Activated CD8-positive, alpha-beta T cell treated with anti-CD3 and anti-CD28 coated beads for 36 hours (primary cell): Measurements from ENCODE around the gene RRAGC. TPM values are rescaled to one million over a fixed set of nuclear protein-coding genes. Genes with fewer than 3 reads are reported as not detected.

Experiments
- ATAC-seq: fragments of 200-7000 bp; cut with Tn5 transposase; one replicate; pipeline ENCODE4 v1.10.0; 2021; ENCODE audit warnings: mild to moderate bottlenecking, moderate library complexity
- CTCF ChIA-PET: fragments of 350-600 bp; sonication (Branson Sonifier 250); formaldehyde crosslinking; loops from one replicate; lab custom pipeline; 2021; ENCODE audit warnings: antibody characterized with exemption; lab: Charles Lee
- POLR2A ChIA-PET: fragments of 350-600 bp; sonication (Branson Sonifier 250); formaldehyde crosslinking; loops from one replicate; lab custom pipeline; 2021; ENCODE audit warnings: antibody characterized with exemption; lab: Charles Lee
- DNase-seq: peaks from one replicate; pipeline ENCODE4 v3.0.0-alpha.2; 2020
- H3K27ac Mint-ChIP-seq: one replicate; pipeline ENCODE4 v1.8.0; 2021; ENCODE audit warnings: mild to moderate bottlenecking, mixed read lengths
- H3K27me3 Mint-ChIP-seq: one replicate; pipeline ENCODE4 v1.8.0; 2021; ENCODE audit warnings: mixed read lengths
- H3K36me3 Mint-ChIP-seq: one replicate; pipeline ENCODE4 v1.8.0; 2021; ENCODE audit warnings: low read depth, mixed read lengths
- H3K4me1 Mint-ChIP-seq: one replicate; pipeline ENCODE4 v1.8.0; 2021; ENCODE audit warnings: low read depth, mixed read lengths
- H3K4me3 Mint-ChIP-seq: one replicate; pipeline ENCODE4 v1.8.0; 2021; ENCODE audit warnings: mild to moderate bottlenecking, moderate library complexity, mixed read lengths
- H3K9me3 Mint-ChIP-seq: one replicate; pipeline ENCODE4 v1.8.0; 2021; ENCODE audit warnings: mixed read lengths
- intact Hi-C: fragments of 100-400 bp; cut with micrococcal nuclease; formaldehyde crosslinking; loops from one replicate; pipeline ENCODE4 v1.10.0; 2022
- total RNA-seq, 2 experiments: library from RNA; stranded (reverse); gene quantifications; one replicate each; pipeline ENCODE4 v1.2.3, GENCODE V29; 2021
- TF ChIP-seq, protein P1 (sequence below): fragments of 200-600 bp; IDR thresholded peaks from one replicate; pipeline ENCODE4 v1.8.0; 2022; ENCODE audit warnings: antibody characterized with exemption, mild to moderate bottlenecking

RRAGC gene
- total RNA-seq, 2 experiments from 2014 or later, result 8.2 to 9.1 TPM

DNA sequence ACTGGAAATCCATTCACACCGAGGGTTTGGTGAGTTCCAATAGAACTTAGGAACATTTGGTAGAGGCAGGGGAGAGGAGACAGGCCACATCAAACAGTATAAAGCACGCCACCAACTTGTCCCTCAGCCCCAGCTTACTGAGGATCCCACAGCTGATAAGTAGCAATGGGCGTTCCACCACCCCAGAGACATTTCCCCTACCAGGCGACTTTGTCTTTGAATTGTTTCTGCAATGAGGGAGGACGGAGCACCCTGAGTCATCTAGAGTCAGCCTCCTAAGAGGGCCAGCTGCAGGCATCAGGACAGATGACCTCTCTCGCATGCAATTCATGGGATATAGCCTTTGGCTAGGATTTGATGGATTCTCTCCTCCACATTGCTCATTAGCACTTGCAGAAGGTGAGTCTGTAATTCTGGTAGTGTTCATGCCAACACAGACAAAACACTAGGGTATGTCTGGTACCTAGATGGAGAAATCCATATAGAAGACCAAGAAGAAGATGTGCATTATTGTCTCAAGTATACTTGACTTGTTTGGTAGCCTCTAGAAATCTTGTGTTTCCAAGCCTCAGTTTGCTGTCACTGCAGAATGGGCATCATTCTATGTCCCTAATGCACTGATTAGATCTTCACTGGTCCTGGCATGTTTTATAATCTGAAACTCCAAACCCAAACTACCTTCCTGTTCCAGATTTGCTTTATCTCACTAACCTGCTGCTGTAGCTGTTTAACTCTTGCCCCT lies 69.0 kb downstream of the RRAGC start:
- H3K27ac Mint-ChIP-seq, result no peak overlapping the region
- ATAC-seq (no peak), DNase-seq (no peak)
- no peak overlapping the region for H3K4me3 Mint-ChIP-seq
- H3K27me3 Mint-ChIP-seq, result peaks cover 42% of the 10 kb centered on the region
- CTCF ChIA-PET, result no interaction called here
- H3K36me3 Mint-ChIP-seq, result no peaks in the 10 kb centered on the region
- TF ChIP-seq, protein P1, sequence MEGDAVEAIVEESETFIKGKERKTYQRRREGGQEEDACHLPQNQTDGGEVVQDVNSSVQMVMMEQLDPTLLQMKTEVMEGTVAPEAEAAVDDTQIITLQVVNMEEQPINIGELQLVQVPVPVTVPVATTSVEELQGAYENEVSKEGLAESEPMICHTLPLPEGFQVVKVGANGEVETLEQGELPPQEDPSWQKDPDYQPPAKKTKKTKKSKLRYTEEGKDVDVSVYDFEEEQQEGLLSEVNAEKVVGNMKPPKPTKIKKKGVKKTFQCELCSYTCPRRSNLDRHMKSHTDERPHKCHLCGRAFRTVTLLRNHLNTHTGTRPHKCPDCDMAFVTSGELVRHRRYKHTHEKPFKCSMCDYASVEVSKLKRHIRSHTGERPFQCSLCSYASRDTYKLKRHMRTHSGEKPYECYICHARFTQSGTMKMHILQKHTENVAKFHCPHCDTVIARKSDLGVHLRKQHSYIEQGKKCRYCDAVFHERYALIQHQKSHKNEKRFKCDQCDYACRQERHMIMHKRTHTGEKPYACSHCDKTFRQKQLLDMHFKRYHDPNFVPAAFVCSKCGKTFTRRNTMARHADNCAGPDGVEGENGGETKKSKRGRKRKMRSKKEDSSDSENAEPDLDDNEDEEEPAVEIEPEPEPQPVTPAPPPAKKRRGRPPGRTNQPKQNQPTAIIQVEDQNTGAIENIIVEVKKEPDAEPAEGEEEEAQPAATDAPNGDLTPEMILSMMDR, result no peak
- POLR2A ChIA-PET, result no interaction called here
- H3K4me1 Mint-ChIP-seq, result no peaks in the 10 kb centered on the region
- peaks cover 11% of the 10 kb centered on the region for H3K9me3 Mint-ChIP-seq
- intact Hi-C loops, result no loop called here

- ATAC-seq, result no peak
- CTCF ChIA-PET, result no interaction called here
- POLR2A ChIA-PET, result interaction anchor here (0.6 kb wide), 1 partner anchor 104 kb away, joined by 5 read pairs; no protein-coding TSS in a partner anchor
- DNase-seq, result no peak
- Mint-ChIP-seq H3K27ac (no peak overlapping the region), H3K9me3 (peaks cover 11% of the 10 kb centered on the region), H3K4me1 (no peaks in the 10 kb centered on the region), H3K4me3 (no peak overlapping the region), H3K27me3 (peaks cover 43% of the 10 kb centered on the region), H3K36me3 (no peaks in the 10 kb centered on the region)
- intact Hi-C loops, result no loop called here
- TF ChIP-seq, protein P1, result no peak
Observed at GRCh38 chr1:38789498-38790169, 69.9 kb downstream of the RRAGC start.

DNA sequence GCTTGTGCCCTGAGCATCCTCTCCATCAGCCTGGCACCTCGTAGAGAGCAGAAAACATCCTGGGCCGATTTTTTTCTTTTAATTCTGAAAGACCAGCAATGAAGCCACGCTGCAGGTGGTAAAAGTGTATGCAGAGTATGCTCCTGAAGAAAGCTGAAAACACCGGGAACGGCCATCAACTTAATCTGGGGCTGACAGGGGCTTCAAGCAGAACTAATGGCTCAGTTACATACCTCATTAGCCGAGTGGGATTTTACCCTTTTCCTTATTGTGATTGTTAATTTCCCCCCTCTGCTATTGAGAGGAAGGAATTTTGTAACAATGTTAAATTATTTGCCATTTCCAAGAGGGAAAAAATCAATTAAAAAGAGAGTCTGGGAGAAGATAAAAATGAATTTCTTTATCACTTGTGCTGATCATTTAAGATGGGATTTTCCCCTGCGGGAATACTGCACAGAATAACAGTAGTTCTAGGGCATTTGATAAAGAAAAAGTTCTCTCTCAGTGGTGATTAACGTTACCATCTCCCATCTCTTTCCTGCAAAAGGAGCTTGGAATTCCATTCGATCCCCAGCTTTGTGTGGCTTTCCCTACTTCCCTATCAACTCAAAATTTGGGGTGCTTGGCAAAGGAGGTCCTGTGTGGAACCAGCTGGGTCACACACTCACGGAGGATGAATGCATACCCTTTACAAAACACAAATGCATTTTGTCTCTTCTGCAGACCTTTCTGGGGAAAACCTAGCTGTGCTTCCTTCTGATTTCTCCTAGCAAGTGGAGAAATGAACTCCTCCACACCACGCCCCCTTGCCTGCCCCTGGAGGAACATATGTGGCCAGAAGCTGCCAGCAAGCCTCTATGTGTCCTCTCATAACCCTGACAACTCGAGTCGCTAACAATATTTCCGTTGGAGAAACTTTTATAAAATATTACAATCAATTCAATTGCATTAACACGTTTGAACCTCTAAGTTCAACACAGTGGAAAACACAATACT lies 70.9 kb downstream of the RRAGC start:
- ChIA-PET CTCF (no interaction called here), POLR2A (interaction anchor here (0.6 kb wide), 1 partner anchor 103 kb away, joined by 5 read pairs; no protein-coding TSS in a partner anchor)
- H3K27ac Mint-ChIP-seq, result no peak overlapping the region
- no peaks in the 10 kb centered on the region for H3K36me3 Mint-ChIP-seq
- TF ChIP-seq, protein P1, result no peak
- intact Hi-C loops, result no loop called here
- no peaks in the 10 kb centered on the region for H3K4me1 Mint-ChIP-seq
- DNase-seq (no peak), ATAC-seq (no peak)
- no peak overlapping the region for H3K4me3 Mint-ChIP-seq
- peaks cover 7% of the 10 kb centered on the region for H3K9me3 Mint-ChIP-seq
- H3K27me3 Mint-ChIP-seq, result peaks cover 45% of the 10 kb centered on the region

Other genes starting within 250 kb of the RRAGC start
- gene MYCBP, start 13.6 kb upstream of the RRAGC start, total RNA-seq, result 10 to 100 TPM; 45.6 to 46.4 TPM
- not detected for gene GJA9, start 21.8 kb upstream of the RRAGC start, total RNA-seq
- gene RHBDL2, start 82.1 kb upstream of the RRAGC start, total RNA-seq, result not detected
- gene AKIRIN1, start 131.5 kb upstream of the RRAGC start, total RNA-seq, result 10 to 100 TPM; 57.8 to 59.4 TPM
- gene NDUFS5, start 166.6 kb upstream of the RRAGC start, total RNA-seq, result 100 to 1,000 TPM; 153 to 178 TPM